ENCODE measurements around the gene PRDM15. TPM values are rescaled to one million over a fixed set of nuclear protein-coding genes. Genes with fewer than 3 reads are reported as not detected.
A peak's percentile ranks its signal among the peaks of the same experiment; 100 is the strongest.

PRDM15 gene
- total and polyA plus RNA-seq, 7 experiments from 2014 or later = 1.3 to 20.1 (median 15.1) TPM

DNA sequence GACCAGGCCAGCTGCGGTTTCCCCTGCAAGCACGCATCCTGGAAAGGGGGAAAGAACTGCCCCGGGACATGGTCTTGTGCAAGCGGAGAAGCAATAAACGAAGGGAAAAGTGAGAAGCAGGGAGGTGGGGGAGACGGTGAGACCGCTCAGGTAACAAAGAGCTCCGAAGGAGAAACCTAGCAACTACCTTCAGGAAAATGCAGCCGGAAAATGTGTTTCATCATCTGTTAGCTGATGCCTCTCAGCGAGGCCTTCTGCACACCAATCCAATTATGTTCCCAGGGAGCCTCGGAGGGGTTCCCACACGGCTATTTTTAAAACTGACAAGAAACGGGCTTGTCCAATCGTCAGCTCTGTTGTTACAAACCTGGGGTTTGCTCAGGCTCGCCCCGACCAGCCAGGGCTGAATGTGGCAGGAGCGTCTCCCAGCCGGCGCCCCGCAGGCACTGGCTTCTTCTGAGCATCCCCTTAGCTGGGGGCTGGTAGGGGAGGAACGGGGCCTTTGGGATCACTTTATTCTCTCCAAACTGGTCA is 115.7 kb downstream of the PRDM15 start:
- Histone ChIP-seq H3K36me3 (ENCODE audit: control insufficient read depth in 2 of 3, insufficient read depth in 3 of 3, low read length in 3 of 3) (no peaks in the 10 kb centered on the region), H3K27me3 (ENCODE audit: control insufficient read depth in 2 of 2, insufficient read depth in 2 of 2, low read length in 2 of 2) (peaks cover 7 to 39% of the 10 kb centered on the region in 2 donors), H3K4me3 (ENCODE audit: low read length) (no peak overlapping the region), H3K4me1 (ENCODE audit: control insufficient read depth in 2 of 2, insufficient read depth in 2 of 2, low read length in 2 of 2) (peaks cover 11 to 31% of the 10 kb centered on the region in 2 donors), H3K9me3 (ENCODE audit: control insufficient read depth in 2 of 3, low read length in 3 of 3) (no peaks in the 10 kb centered on the region), H3K27ac (ENCODE audit: low read depth, low read length) (no peak overlapping the region)
- intact Hi-C loops (cut with micrococcal nuclease) = no loop called here
- ChIA-PET CTCF (no interaction called here), POLR2A (interaction anchor here (0.5 kb wide), 1 partner anchor 17 kb away, joined by 3 read pairs; no protein-coding TSS in a partner anchor)
- ATAC-seq (no peak), DNase-seq (no peak)
- peaks cover 0 to 10% (median 3%) of the 10 kb centered on the region in 5 donors for H3K36me3 Mint-ChIP-seq
- no peak overlapping the region for H3K27ac Mint-ChIP-seq
- H3K9me3 Mint-ChIP-seq = peaks cover 0 to 6% (median 0%) of the 10 kb centered on the region in 11 donors
- peak overlapping the region in 1 of 10 donors; percentile 13 for H3K4me3 Mint-ChIP-seq
- H3K27me3 Mint-ChIP-seq = peaks cover 64 to 79% (median 71%) of the 10 kb centered on the region in 5 donors
- peaks cover 16 to 47% (median 35%) of the 10 kb centered on the region in 7 donors for H3K4me1 Mint-ChIP-seq

DNA sequence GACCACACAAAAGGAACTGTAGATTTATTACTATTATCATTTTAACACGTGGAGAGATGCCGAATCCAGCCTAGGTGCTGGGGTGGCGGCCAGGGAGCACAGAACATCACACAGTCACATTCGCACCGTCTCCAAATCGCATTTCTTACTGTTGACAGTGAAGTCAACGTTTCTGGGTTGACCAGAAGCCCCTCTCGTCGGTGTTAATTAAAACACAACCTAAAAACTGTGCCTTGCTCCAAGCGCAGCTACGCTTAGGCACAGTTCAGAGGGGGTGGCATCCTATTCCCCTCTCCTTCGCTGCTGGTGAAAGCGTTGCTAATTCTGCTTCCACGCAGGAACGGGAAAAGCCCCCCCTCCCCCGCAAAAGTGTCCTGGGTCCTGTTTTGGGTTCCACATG is 116.4 kb downstream of the PRDM15 start:
- peaks cover 0 to 6% (median 0%) of the 10 kb centered on the region in 11 donors for H3K9me3 Mint-ChIP-seq
- intact Hi-C loops (cut with micrococcal nuclease) = no loop called here
- H3K36me3 Mint-ChIP-seq = peaks cover 0 to 10% (median 3%) of the 10 kb centered on the region in 5 donors
- Histone ChIP-seq H3K36me3 (ENCODE audit: control insufficient read depth in 2 of 3, insufficient read depth in 3 of 3, low read length in 3 of 3) (no peaks in the 10 kb centered on the region), H3K27ac (ENCODE audit: low read depth, low read length) (no peak overlapping the region), H3K27me3 (ENCODE audit: control insufficient read depth in 2 of 2, insufficient read depth in 2 of 2, low read length in 2 of 2) (peaks cover 3 to 35% of the 10 kb centered on the region in 2 donors), H3K4me1 (ENCODE audit: control insufficient read depth in 2 of 2, insufficient read depth in 2 of 2, low read length in 2 of 2) (peaks cover 6 to 25% of the 10 kb centered on the region in 2 donors), H3K4me3 (ENCODE audit: low read length) (no peak overlapping the region), H3K9me3 (ENCODE audit: control insufficient read depth in 2 of 3, low read length in 3 of 3) (no peaks in the 10 kb centered on the region)
- CTCF ChIA-PET = no interaction called here
- DNase-seq = no peak
- no peak for ATAC-seq
- POLR2A ChIA-PET = no interaction called here
- peaks cover 10 to 40% (median 29%) of the 10 kb centered on the region in 7 donors for H3K4me1 Mint-ChIP-seq
- H3K4me3 Mint-ChIP-seq = no peak overlapping the region
- peaks cover 61 to 72% (median 67%) of the 10 kb centered on the region in 5 donors for H3K27me3 Mint-ChIP-seq
- H3K27ac Mint-ChIP-seq = no peak overlapping the region

DNA sequence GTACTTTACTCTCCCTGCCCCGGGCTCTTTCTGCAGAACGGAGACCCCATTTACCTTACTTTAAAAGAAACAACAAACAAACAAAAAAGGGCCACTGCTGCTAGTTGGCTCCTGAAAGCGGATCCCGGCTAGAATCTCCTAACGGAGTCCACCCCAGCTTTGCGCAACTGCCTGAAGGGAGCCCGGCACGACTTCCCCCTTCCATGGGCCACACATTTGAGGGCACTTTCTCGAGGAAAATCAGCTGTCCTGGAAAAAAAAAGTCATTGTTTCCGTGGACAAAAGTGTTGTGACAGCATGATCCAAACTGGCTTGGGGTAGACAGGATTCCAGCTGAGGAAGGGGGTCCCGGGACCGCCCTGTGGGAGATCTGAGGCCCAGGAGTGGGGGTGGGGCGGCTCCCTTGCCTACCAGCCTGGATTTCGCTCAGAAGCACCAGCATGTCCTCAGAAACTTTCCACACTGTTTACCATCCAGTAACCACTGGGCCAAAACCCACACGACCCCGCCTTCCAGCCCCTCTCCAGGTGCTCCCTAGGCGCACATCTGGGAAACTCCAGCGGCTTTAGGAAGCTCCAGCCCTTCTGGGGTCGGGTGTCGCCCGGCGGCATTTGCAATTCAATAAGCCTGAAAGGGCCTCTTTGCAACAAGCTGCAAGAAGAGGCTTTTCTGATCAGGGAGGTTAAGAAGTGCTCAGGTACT is 117.1 kb downstream of the PRDM15 start:
- Mint-ChIP-seq H3K9me3 (peaks cover 0 to 2% (median 0%) of the 10 kb centered on the region in 11 donors), H3K4me3 (peak overlapping the region in 7 of 10 donors; percentile 32 to 63 (median 47)), H3K36me3 (peaks cover 0 to 5% (median under 1%) of the 10 kb centered on the region in 5 donors), H3K27me3 (peaks cover 54 to 65% (median 61%) of the 10 kb centered on the region in 5 donors), H3K4me1 (peaks cover 4 to 34% (median 23%) of the 10 kb centered on the region in 7 donors), H3K27ac (no peak overlapping the region)
- ChIA-PET CTCF (interaction anchor here (0.9 kb wide), 1 partner anchor 13 kb away, joined by 3 read pairs; no protein-coding TSS in a partner anchor), POLR2A (interaction anchor here (0.8 kb wide), 1 partner anchor 798 kb away, joined by 3 read pairs; no protein-coding TSS in a partner anchor)
- no peak overlapping the region for H3K4me3 ChIP-seq (ENCODE audit: low read length)
- ATAC-seq (peak; percentile 24), DNase-seq (no peak)
- H3K36me3 ChIP-seq (ENCODE audit: control insufficient read depth in 2 of 3, insufficient read depth in 3 of 3, low read length in 3 of 3) = no peaks in the 10 kb centered on the region
- H3K27ac ChIP-seq (ENCODE audit: low read depth, low read length) = no peak overlapping the region
- no peaks in the 10 kb centered on the region for H3K9me3 ChIP-seq (ENCODE audit: control insufficient read depth in 2 of 3, low read length in 3 of 3)
- peaks cover 0 to 28% of the 10 kb centered on the region in 2 donors for H3K27me3 ChIP-seq (ENCODE audit: control insufficient read depth in 2 of 2, insufficient read depth in 2 of 2, low read length in 2 of 2)
- intact Hi-C loops (cut with micrococcal nuclease) = no loop called here
- peaks cover 0 to 18% of the 10 kb centered on the region in 2 donors for H3K4me1 ChIP-seq (ENCODE audit: control insufficient read depth in 2 of 2, insufficient read depth in 2 of 2, low read length in 2 of 2)

GRCh38 chr21:41761211-41761933 is 117.8 kb downstream of the PRDM15 start:
- Histone ChIP-seq H3K36me3 (ENCODE audit: control insufficient read depth in 2 of 3, insufficient read depth in 3 of 3, low read length in 3 of 3) (no peaks in the 10 kb centered on the region), H3K27me3 (ENCODE audit: control insufficient read depth in 2 of 2, insufficient read depth in 2 of 2, low read length in 2 of 2) (peaks cover 0 to 27% of the 10 kb centered on the region in 2 donors), H3K4me1 (ENCODE audit: control insufficient read depth in 2 of 2, insufficient read depth in 2 of 2, low read length in 2 of 2) (peaks cover 0 to 13% of the 10 kb centered on the region in 2 donors), H3K9me3 (ENCODE audit: control insufficient read depth in 2 of 3, low read length in 3 of 3) (no peaks in the 10 kb centered on the region), H3K4me3 (ENCODE audit: low read length) (no peak overlapping the region), H3K27ac (ENCODE audit: low read depth, low read length) (no peak overlapping the region)
- CTCF ChIA-PET = interaction anchor here (0.6 to 0.9 kb wide), 2 partner anchors 14 to 55 kb away, joined by 3 read pairs; no protein-coding TSS in a partner anchor
- no peak for DNase-seq
- Mint-ChIP-seq H3K36me3 (peaks cover 0 to 5% (median 0%) of the 10 kb centered on the region in 5 donors), H3K9me3 (peaks cover 0 to 2% (median 0%) of the 10 kb centered on the region in 11 donors), H3K27ac (no peak overlapping the region), H3K4me3 (peak overlapping the region in 6 of 10 donors; percentile 21 to 53 (median 45)), H3K27me3 (peaks cover 53 to 64% (median 59%) of the 10 kb centered on the region in 5 donors), H3K4me1 (peaks cover 3 to 32% (median 21%) of the 10 kb centered on the region in 7 donors)
- intact Hi-C loops (cut with micrococcal nuclease) = no loop called here
- POLR2A ChIA-PET = interaction anchor here (0.8 kb wide), 1 partner anchor 799 kb away, joined by 3 read pairs; no protein-coding TSS in a partner anchor
- ATAC-seq = peak; percentile 91

GRCh38 chr21:41760411-41760810 is 118.7 kb downstream of the PRDM15 start:
- Mint-ChIP-seq H3K4me3 (peak overlapping the region in 3 of 10 donors; percentile 27 to 45 (median 35)), H3K36me3 (peaks cover 0 to 5% (median 0%) of the 10 kb centered on the region in 5 donors), H3K27ac (no peak overlapping the region), H3K9me3 (peaks cover 0 to 2% (median 0%) of the 10 kb centered on the region in 11 donors), H3K4me1 (peaks cover 3 to 32% (median 15%) of the 10 kb centered on the region in 7 donors), H3K27me3 (peaks cover 47 to 59% (median 54%) of the 10 kb centered on the region in 5 donors)
- intact Hi-C loops (cut with micrococcal nuclease) = no loop called here
- no peak for DNase-seq
- ATAC-seq = no peak
- no peaks in the 10 kb centered on the region for H3K9me3 ChIP-seq (ENCODE audit: control insufficient read depth in 2 of 3, low read length in 3 of 3)
- no peak overlapping the region for H3K27ac ChIP-seq (ENCODE audit: low read depth, low read length)
- H3K27me3 ChIP-seq (ENCODE audit: control insufficient read depth in 2 of 2, insufficient read depth in 2 of 2, low read length in 2 of 2) = peaks cover 0 to 27% of the 10 kb centered on the region in 2 donors
- no peaks in the 10 kb centered on the region for H3K36me3 ChIP-seq (ENCODE audit: control insufficient read depth in 2 of 3, insufficient read depth in 3 of 3, low read length in 3 of 3)
- ChIA-PET CTCF (interaction anchor here (0.6 kb wide), 1 partner anchor 56 kb away, joined by 3 read pairs; no protein-coding TSS in a partner anchor), POLR2A (no interaction called here)
- H3K4me1 ChIP-seq (ENCODE audit: control insufficient read depth in 2 of 2, insufficient read depth in 2 of 2, low read length in 2 of 2) = peaks cover 0 to 6% of the 10 kb centered on the region in 2 donors
- no peak overlapping the region for H3K4me3 ChIP-seq (ENCODE audit: low read length)

DNA sequence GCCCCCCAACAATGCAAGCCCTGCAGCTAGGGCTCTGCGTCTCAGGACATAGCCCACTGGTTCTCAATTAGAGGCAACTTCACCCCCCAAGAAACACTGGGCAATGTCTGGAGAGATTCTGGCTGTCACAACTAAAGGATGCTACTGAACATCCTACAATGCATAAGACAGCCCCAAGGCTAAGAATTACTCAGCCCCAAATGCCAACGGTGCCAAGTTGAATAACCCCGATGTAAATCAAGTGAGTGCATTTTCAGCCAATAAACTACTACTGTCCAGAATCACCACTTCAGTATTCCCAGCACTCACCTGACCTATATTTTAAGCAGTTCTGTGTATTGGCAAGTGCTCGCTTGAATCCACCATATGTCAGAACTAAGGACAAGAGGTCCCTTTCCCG is 119.2 kb downstream of the PRDM15 start:
- intact Hi-C loops (cut with micrococcal nuclease) = no loop called here
- Histone ChIP-seq H3K27ac (ENCODE audit: low read depth, low read length) (no peak overlapping the region), H3K36me3 (ENCODE audit: control insufficient read depth in 2 of 3, insufficient read depth in 3 of 3, low read length in 3 of 3) (no peaks in the 10 kb centered on the region), H3K4me3 (ENCODE audit: low read length) (no peak overlapping the region), H3K4me1 (ENCODE audit: control insufficient read depth in 2 of 2, insufficient read depth in 2 of 2, low read length in 2 of 2) (peaks cover 0 to 6% of the 10 kb centered on the region in 2 donors), H3K27me3 (ENCODE audit: control insufficient read depth in 2 of 2, insufficient read depth in 2 of 2, low read length in 2 of 2) (peaks cover 0 to 27% of the 10 kb centered on the region in 2 donors), H3K9me3 (ENCODE audit: control insufficient read depth in 2 of 3, low read length in 3 of 3) (no peaks in the 10 kb centered on the region)
- Mint-ChIP-seq H3K36me3 (peaks cover 0 to 5% (median 0%) of the 10 kb centered on the region in 5 donors), H3K4me3 (peak overlapping the region in 1 of 10 donors; percentile 35), H3K27ac (no peak overlapping the region), H3K9me3 (peaks cover 0 to 2% (median 0%) of the 10 kb centered on the region in 11 donors), H3K27me3 (peaks cover 42 to 54% (median 49%) of the 10 kb centered on the region in 5 donors), H3K4me1 (peaks cover 3 to 32% (median 15%) of the 10 kb centered on the region in 7 donors)
- no peak for ATAC-seq
- no peak for DNase-seq
- ChIA-PET CTCF (no interaction called here), POLR2A (no interaction called here)
